ENCODE data around the gene ABCG8.

Gene ABCG8

GRCh38 chr2:43925431-43925830, 86.7 kb downstream of the ABCG8 start:
- DNase-seq = no peak

- no peak for DNase-seq
Observed at GRCh38 chr2:43927442-43927841, 88.7 kb downstream of the ABCG8 start.

- DNase-seq = no peak
Observed at GRCh38 chr2:43931293-43931692, 92.5 kb downstream of the ABCG8 start.

Data from NCI-H1105 (cell line).